CD4-positive, alpha-beta T cell (primary cell): Measurements from ENCODE around the gene LLPH. TPM values are rescaled to one million over a fixed set of nuclear protein-coding genes. Genes with fewer than 3 reads are reported as not detected.

Source experiments
- ATAC-seq: fragments of 200-7000 bp; cut with Tn5 transposase; one replicate; pipeline ENCODE4 v1.10.0; 2022; ENCODE audit warnings: mild to moderate bottlenecking; ENCODE audit not compliant: poor library complexity
- CTCF ChIA-PET: fragments of 350-600 bp; sonication (Branson Sonifier 250); formaldehyde crosslinking; loops from one replicate; lab custom pipeline; 2021; ENCODE audit warnings: antibody characterized with exemption, inconsistent platforms; lab: Charles Lee
- POLR2A ChIA-PET: fragments of 350-600 bp; sonication (Branson Sonifier 250); formaldehyde crosslinking; loops from one replicate; lab custom pipeline; 2021; ENCODE audit warnings: antibody characterized with exemption, inconsistent platforms; lab: Charles Lee
- DNase-seq, 14 experiments: peaks; one replicate each; pipeline ENCODE4 v3.0.0-alpha.2; 2013 to 2020; ENCODE audit warnings: mixed read lengths in 2 of 14
- H3K27ac ChIP-seq, 2 donors: one replicate each; pipeline versions ENCODE4 v1.5.1 to v1.7.0; 2013; ENCODE audit warnings: low read length in 2 of 2, low read depth in 1 of 2, mild to moderate bottlenecking in 1 of 2
- H3K27me3 ChIP-seq, 2 experiments: 1 replicate in 1 of 2; 2 replicates in 1 of 2; pipeline versions ENCODE4 v1.6.1 to v1.7.0; 2013; ENCODE audit warnings: low read length in 2 of 2, control low read depth in 1 of 2, mild to moderate bottlenecking in 1 of 2, moderate library complexity in 1 of 2; ENCODE audit not compliant: insufficient read depth in 2 of 2, control insufficient read depth in 1 of 2
- H3K36me3 ChIP-seq: one replicate; pipeline ENCODE4 v1.6.1; 2013; ENCODE audit warnings: low read length, control low read depth; ENCODE audit not compliant: insufficient read depth
- H3K4me1 ChIP-seq: one replicate; pipeline ENCODE4 v1.6.1; 2013; ENCODE audit warnings: low read length, control low read depth; ENCODE audit not compliant: insufficient read depth
- H3K4me3 ChIP-seq: one replicate; pipeline ENCODE4 v1.5.1; 2013; ENCODE audit warnings: mild to moderate bottlenecking, low read length, moderate library complexity
- H3K9me3 ChIP-seq, 2 experiments: 1 replicate in 1 of 2; 2 replicates in 1 of 2; pipeline versions ENCODE4 v1.6.1 to v1.7.0; 2013; ENCODE audit warnings: low read length in 2 of 2, mild to moderate bottlenecking in 2 of 2, control low read depth in 1 of 2, moderate library complexity in 1 of 2; ENCODE audit not compliant: control insufficient read depth in 1 of 2, insufficient read depth in 1 of 2
- H3K27ac Mint-ChIP-seq: one replicate; pipeline ENCODE4 v1.8.0; 2020; ENCODE audit warnings: mixed read lengths
- H3K27me3 Mint-ChIP-seq: one replicate; pipeline ENCODE4 v1.8.0; 2021; ENCODE audit warnings: mixed read lengths
- H3K36me3 Mint-ChIP-seq: one replicate; pipeline ENCODE4 v1.8.0; 2021; ENCODE audit warnings: low read depth, mixed read lengths
- H3K4me1 Mint-ChIP-seq: one replicate; pipeline ENCODE4 v1.8.0; 2021; ENCODE audit warnings: low read depth, mixed read lengths
- H3K4me3 Mint-ChIP-seq: one replicate; pipeline ENCODE4 v1.8.0; 2020; ENCODE audit warnings: mild to moderate bottlenecking, mixed read lengths
- H3K9me3 Mint-ChIP-seq: one replicate; pipeline ENCODE4 v1.8.0; 2020; ENCODE audit warnings: mixed read lengths
- CTCF ChIP-seq: fragments of 200-600 bp; IDR thresholded peaks from one replicate; pipeline ENCODE4 v1.8.0; 2022; ENCODE audit warnings: antibody characterized with exemption, mild to moderate bottlenecking
- intact Hi-C, 2 experiments: fragments of 100-400 bp; cut with DNase I in 1 of 2; cut with micrococcal nuclease in 1 of 2; formaldehyde crosslinking; loops; one replicate each; pipeline versions ENCODE4 v1.15.1 to v1.9.0; 2023 to 2025; cut with DNase I, micrococcal nuclease
- total RNA-seq, 174 experiments: library from RNA in 2 of 174; stranded (reverse) in 2 of 174; gene quantifications; one replicate each; pipeline ENCODE4 v1.2.3 and lab custom pipeline; 2021 to 2026

The LLPH gene
- total RNA-seq, 2 experiments from 2014 or later, result 27.3 to 31.0 TPM

GRCh38 chr12:66132408-66132807 lies 1.9 kb upstream of the LLPH start:
- Mint-ChIP-seq H3K27ac (peak overlapping the region; percentile 96), H3K4me3 (peak overlapping the region; percentile 74), H3K36me3 (peaks cover 55% of the 10 kb centered on the region), H3K27me3 (no peaks in the 10 kb centered on the region), H3K9me3 (no peaks in the 10 kb centered on the region), H3K4me1 (peaks cover 55% of the 10 kb centered on the region)
- H3K9me3 ChIP-seq, result no peaks in the 10 kb centered on the region
- no peak for DNase-seq
- no peak for TF ChIP-seq CTCF
- peaks cover 13% of the 10 kb centered on the region for H3K4me1 ChIP-seq
- peaks cover 20% of the 10 kb centered on the region for H3K36me3 ChIP-seq
- intact Hi-C loops, result loop anchor here in 1 of 2 experiments (5.0 to 10.0 kb wide), 3 partner anchors 155 to 1728 kb away; partner anchors contain the start of gene XPOT
- no peaks in the 10 kb centered on the region for H3K27me3 ChIP-seq
- POLR2A ChIA-PET, result interaction anchor here (3.8 kb wide), 1 partner anchor 37 kb away, joined by 94 read pairs; the partner anchor contains the start of gene TMBIM4
- CTCF ChIA-PET, result interaction anchor here (1.0 kb wide), 1 partner anchor 37 kb away, joined by 3 read pairs; the partner anchor contains the start of gene TMBIM4
- H3K27ac ChIP-seq, result no peak overlapping the region
- ATAC-seq, result no peak
- no peak overlapping the region for H3K4me3 ChIP-seq

- H3K4me3 ChIP-seq, result peak overlapping the region; percentile 96
- POLR2A ChIA-PET, result interaction anchor here (0.6 to 3.8 kb wide), 18 partner anchors 9 to 1909 kb away, joined by 3 to 94 read pairs (median 4); partner anchors contain the start of genes CAND1, HELB, IRAK3 and KICS2
- no peaks in the 10 kb centered on the region for H3K27me3 Mint-ChIP-seq
These were observed 628 bp upstream of the LLPH start for GRCh38 chr12:66131067-66131688.

DNA sequence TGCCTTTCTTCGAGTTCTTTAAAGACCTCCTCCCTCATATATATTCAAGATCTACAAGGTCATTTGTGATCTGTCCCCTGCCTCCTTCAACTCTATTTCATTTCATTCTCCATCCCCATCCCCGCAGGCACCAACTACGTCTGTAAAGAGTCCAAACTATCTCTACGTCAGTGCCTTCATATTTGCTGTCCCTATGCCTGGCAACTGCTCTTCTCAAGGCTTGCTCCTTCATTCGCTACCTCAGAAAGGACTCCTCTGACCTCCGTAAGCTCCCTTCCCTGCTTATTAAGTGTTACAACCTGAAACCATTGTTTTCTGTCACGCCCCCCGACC lies 650 bp downstream of the LLPH start:
- H3K9me3 ChIP-seq, result no peaks in the 10 kb centered on the region
- H3K27me3 ChIP-seq, result no peaks in the 10 kb centered on the region
- DNase-seq (peak in 1 of 14 experiments; percentile 26), ATAC-seq (no peak)
- H3K36me3 Mint-ChIP-seq, result peaks cover 68% of the 10 kb centered on the region
- peak overlapping the region; percentile 95 for H3K4me3 Mint-ChIP-seq
- H3K36me3 ChIP-seq, result peaks cover 28% of the 10 kb centered on the region
- POLR2A ChIA-PET, result interaction anchor here (1.0 to 3.8 kb wide), 7 partner anchors 10 to 1908 kb away, joined by 4 to 94 read pairs (median 6); partner anchors contain the start of genes HELB, KICS2 and TMBIM4
- H3K27ac ChIP-seq, result no peak overlapping the region
- H3K4me1 ChIP-seq, result peaks cover 13% of the 10 kb centered on the region
- peaks cover 76% of the 10 kb centered on the region for H3K4me1 Mint-ChIP-seq
- CTCF ChIA-PET, result interaction anchor here (1.9 to 2.6 kb wide), 2 partner anchors 15 to 39 kb away, joined by 8 to 19 read pairs; partner anchors contain the start of gene TMBIM4
- H3K9me3 Mint-ChIP-seq, result no peaks in the 10 kb centered on the region
- no peaks in the 10 kb centered on the region for H3K27me3 Mint-ChIP-seq
- intact Hi-C loops, result loop anchor here (2.0 to 10.0 kb wide), 5 partner anchors 39 to 1725 kb away; partner anchors contain the start of genes TMBIM4 (in 2 of the 2), CAND1 (in 1 of the 2) and XPOT (in 1 of the 2)
- no peak for TF ChIP-seq CTCF
- peak overlapping the region; percentile 96 for H3K27ac Mint-ChIP-seq
- H3K4me3 ChIP-seq, result peak overlapping the region; percentile 96

More at GRCh38 chr12:66131067-66131688, 628 bp upstream of the LLPH start:
- peaks cover 67% of the 10 kb centered on the region for H3K4me1 Mint-ChIP-seq
- DNase-seq (peak in 1 of 14 experiments; percentile 18), ATAC-seq (peak; percentile 35)
- peak overlapping the region; percentile 95 for H3K4me3 Mint-ChIP-seq
- H3K36me3 Mint-ChIP-seq, result peaks cover 58% of the 10 kb centered on the region
- no peak for TF ChIP-seq CTCF
- CTCF ChIA-PET, result interaction anchor here (0.6 to 2.6 kb wide), 3 partner anchors 14 to 266 kb away, joined by 3 to 19 read pairs (median 8); partner anchors contain the start of gene TMBIM4
- H3K27ac Mint-ChIP-seq, result peak overlapping the region; percentile 96
- Histone ChIP-seq H3K27ac (peak overlapping the region; percentile 77 to 89), H3K27me3 (no peaks in the 10 kb centered on the region), H3K9me3 (no peaks in the 10 kb centered on the region), H3K4me1 (peaks cover 13% of the 10 kb centered on the region), H3K36me3 (peaks cover 21% of the 10 kb centered on the region)
- H3K9me3 Mint-ChIP-seq, result no peaks in the 10 kb centered on the region
- intact Hi-C loops, result loop anchor here (2.0 to 10.0 kb wide), 4 partner anchors 38 to 1726 kb away; partner anchors contain the start of genes TMBIM4 (in 2 of the 2) and XPOT (in 1 of the 2)
